AG04449 (cell line): Measurements from ENCODE around the gene PCMTD2.

Source experiments
- CTCF ChIA-PET: fragments of 350-600 bp; formaldehyde crosslinking; extraction: SDS; loops from one replicate; lab custom pipeline; 2021; ENCODE audit warnings: antibody characterized with exemption; lab: Yijun Ruan, JAX
- POLR2A ChIA-PET: fragments of 400-600, 350-600 bp; formaldehyde crosslinking; extraction: SDS; loops from one replicate; lab custom pipeline; 2020; ENCODE audit warnings: antibody characterized with exemption, inconsistent platforms; lab: Yijun Ruan, JAX
- DNase-seq: peaks from one replicate; pipeline ENCODE4 v3.0.0-alpha.2; 2010; ENCODE audit warnings: low read depth, low spot score
- H3K4me3 ChIP-seq: 2 replicates; pipeline ENCODE4 v1.5.1; 2011; ENCODE audit warnings: low read depth, mild to moderate bottlenecking, control low read depth, low read length
- TF ChIP-seq, protein P1 (sequence below): IDR thresholded peaks from one replicate; pipeline ENCODE4 v1.5.1; 2011; ENCODE audit warnings: mild to moderate bottlenecking, moderate library complexity, low read length, control low read depth, inconsistent platforms; ENCODE audit not compliant: insufficient read depth; ENCODE audit errors: missing control alignments

Gene PCMTD2

DNA sequence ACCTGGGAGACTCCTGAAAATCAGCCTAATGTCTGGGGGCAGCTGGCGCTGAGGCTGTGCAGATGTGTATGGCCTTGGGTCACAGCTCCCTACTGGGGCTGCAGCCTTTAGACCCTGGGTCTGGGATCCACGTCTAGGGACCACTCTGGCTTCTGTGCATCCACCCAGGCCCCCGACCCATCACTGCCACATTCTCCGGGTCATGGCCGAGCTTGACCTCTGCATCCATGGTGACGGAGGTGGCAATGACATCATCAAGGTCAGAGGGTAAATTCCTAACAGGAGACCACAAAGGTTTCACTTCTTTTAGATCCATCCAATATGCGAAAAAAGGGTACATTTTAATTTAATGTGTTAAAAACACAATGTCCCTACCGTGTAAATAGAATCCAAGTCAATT is 14.5 kb upstream of the PCMTD2 start:
- ChIA-PET POLR2A (interaction anchor here (0.7 kb wide), 1 partner anchor 17 kb away, joined by 3 read pairs; no protein-coding TSS in a partner anchor), CTCF (no interaction called here)
- H3K4me3 ChIP-seq: no peak overlapping the region
- no peak for DNase-seq
- TF ChIP-seq, protein P1, sequence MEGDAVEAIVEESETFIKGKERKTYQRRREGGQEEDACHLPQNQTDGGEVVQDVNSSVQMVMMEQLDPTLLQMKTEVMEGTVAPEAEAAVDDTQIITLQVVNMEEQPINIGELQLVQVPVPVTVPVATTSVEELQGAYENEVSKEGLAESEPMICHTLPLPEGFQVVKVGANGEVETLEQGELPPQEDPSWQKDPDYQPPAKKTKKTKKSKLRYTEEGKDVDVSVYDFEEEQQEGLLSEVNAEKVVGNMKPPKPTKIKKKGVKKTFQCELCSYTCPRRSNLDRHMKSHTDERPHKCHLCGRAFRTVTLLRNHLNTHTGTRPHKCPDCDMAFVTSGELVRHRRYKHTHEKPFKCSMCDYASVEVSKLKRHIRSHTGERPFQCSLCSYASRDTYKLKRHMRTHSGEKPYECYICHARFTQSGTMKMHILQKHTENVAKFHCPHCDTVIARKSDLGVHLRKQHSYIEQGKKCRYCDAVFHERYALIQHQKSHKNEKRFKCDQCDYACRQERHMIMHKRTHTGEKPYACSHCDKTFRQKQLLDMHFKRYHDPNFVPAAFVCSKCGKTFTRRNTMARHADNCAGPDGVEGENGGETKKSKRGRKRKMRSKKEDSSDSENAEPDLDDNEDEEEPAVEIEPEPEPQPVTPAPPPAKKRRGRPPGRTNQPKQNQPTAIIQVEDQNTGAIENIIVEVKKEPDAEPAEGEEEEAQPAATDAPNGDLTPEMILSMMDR: no peak

DNA sequence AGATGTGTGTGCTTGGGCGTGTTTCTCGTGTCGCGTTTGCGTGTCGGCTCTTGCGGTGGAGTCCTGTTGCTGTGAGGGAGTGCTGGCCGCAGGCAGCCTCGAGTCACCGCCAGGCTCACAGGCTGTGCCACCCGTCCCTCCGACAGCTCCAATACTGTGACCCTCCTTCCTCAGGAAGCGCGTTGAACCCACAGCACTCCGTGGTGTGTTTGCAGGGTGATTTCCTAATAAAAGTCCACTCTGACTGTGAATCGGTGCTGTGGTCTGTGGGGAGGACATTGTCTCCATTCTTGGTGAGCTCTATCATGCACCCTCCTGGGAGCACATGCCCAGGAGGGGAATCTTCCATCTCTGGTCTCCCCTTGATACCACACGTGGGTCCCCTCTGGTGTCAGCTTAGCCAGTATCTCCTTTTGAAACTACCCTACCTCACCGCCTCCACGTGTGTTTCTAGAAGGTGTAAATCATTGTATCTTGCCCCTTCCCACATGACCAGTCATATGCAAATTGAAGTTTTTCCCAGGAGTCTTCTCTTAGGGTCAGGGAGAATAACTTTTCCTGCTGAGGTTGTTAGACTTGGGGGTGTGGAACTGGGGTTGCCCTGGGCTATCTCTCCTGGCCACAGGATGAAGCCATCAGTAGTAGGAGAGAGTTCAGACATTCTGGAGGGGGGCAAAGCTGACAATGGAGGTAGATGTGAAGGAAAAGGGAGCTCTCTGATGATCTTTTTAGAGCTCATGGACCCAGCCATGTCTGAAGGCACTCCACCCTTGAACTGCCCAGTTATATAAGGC is 13.3 kb upstream of the PCMTD2 start:
- H3K4me3 ChIP-seq: no peak overlapping the region
- POLR2A ChIA-PET: no interaction called here
- CTCF ChIA-PET: interaction anchor here (0.7 kb wide), 1 partner anchor 14 kb away, joined by 3 read pairs; no protein-coding TSS in a partner anchor
- no peak for DNase-seq
- TF ChIP-seq, protein P1: no peak

DNA sequence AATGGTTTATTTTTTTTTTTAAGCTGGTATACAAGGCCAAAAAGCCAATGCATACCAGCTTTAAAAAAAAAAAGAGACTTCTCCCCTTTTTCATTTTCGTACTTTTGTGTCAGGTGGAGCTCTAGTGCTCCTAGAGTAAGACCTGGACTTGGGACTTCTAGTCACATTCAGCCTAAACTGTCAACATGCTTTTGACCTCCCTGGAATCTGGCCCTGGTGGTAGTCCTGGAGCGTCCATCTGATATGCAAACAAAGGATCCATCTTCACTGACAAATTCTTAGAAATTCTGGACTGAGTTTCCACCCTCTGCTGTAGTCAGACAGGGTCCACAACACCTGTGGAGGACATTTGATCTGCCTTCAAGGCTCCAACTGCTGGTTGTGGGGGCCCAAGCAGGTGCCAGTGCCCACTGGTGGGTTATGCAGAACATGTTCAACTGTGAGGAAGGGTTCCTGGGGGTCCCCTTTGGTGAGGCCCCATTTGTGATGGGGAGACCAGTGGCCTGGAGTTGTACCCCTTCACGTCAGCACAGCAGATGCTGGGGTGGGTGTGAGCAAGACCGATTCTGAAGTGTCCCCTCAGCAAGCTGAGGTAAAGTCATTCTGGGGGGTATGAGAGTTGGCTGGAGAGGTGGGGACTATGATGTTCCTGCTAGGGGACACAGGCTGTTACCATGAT is 12.6 kb upstream of the PCMTD2 start:
- CTCF ChIA-PET: interaction anchor here (0.7 kb wide), 1 partner anchor 13 kb away, joined by 3 read pairs; no protein-coding TSS in a partner anchor

DNA sequence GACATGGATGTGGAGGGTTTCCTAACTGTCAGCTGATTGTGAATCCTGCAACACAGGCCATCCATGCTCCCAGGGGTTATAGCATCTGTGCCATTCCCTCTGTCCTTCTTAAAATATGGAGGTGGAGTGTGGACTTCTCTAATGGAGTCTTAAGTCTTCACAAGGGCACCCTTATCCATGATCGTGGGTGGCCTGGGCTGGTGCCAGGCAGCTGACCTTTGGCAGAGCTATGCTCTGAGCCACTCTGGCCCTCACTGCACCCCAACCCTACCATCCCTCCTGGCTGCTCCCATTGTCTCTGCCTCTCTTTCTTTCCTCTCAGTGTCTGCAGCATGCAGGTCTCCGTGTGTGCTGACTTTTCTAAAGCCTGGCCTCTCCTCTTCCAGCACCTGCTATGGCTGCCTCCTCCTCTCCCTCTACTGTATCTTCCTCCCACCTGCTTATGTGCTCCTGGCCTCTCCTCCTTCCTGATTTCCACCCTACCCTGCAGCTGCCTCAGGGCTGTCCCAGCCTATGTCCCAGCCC is 11.2 kb upstream of the PCMTD2 start:
- ChIA-PET POLR2A (no interaction called here), CTCF (no interaction called here)
- TF ChIP-seq, protein P1: no peak
- no peak for DNase-seq
- no peak overlapping the region for H3K4me3 ChIP-seq

More for the DNA sequence above, 12.6 kb upstream of the PCMTD2 start:
- TF ChIP-seq, protein P1: no peak
- no peak overlapping the region for H3K4me3 ChIP-seq
- no peak for DNase-seq
- POLR2A ChIA-PET: no interaction called here

DNA sequence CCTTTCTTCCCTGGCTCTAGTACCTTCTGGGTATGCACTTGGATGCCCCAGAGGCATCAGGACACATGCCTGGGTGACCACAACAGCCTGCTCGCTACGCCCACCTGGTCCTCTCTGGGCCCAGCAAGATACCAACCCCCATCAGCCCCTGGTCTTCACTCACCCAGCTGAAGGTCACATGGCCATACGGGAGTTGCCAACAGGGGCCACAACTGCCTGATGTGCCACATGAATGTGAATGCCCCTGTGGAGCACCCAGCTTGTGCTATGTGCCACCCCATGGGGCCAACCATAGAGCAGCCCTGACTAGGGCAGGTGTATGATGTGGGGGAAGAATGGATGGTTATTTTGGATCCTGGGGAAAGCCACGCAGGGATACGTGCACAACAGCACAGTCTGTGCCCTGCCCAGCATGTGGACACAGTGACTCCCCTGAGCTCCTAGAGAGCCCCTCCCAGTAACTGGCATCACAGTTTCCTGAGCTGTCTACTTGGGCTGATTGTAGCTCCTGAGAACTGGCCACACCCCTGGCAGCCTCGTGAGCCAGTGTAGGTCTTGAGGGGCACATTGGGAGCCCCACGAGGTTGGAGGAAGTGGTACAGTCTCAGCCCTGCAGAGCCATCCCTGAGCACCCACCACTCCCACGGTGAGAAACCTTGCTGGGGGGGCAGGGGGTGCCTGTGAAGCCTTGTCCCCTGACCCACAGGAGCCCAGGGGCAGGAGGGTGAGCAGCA is 10.5 kb upstream of the PCMTD2 start:
- no peak overlapping the region for H3K4me3 ChIP-seq
- TF ChIP-seq, protein P1: no peak
- ChIA-PET POLR2A (no interaction called here), CTCF (no interaction called here)
- no peak for DNase-seq
